B cell (primary cell): ENCODE results near the gene NCL. TPM values are rescaled to one million over a fixed set of nuclear protein-coding genes. Genes with fewer than 3 reads are reported as not detected.

Experiments
- ATAC-seq: fragments of 200-7000 bp; cut with Tn5 transposase; one replicate; pipeline ENCODE4 v1.10.0; 2021; ENCODE audit warnings: low read depth, mild to moderate bottlenecking, moderate number of reproducible peaks, moderate library complexity
- CTCF ChIA-PET: fragments of 350-600 bp; sonication (Branson Sonifier 250); formaldehyde crosslinking; loops from one replicate; lab custom pipeline; 2021; ENCODE audit warnings: antibody characterized with exemption, inconsistent platforms; lab: Charles Lee
- POLR2A ChIA-PET: fragments of 350-600 bp; sonication (Branson Sonifier 250); formaldehyde crosslinking; loops from one replicate; lab custom pipeline; 2021; ENCODE audit warnings: antibody characterized with exemption; lab: Charles Lee
- DNase-seq: peaks from one replicate; pipeline ENCODE4 v3.0.0; 2013
- H2AFZ ChIP-seq: 2 replicates; pipeline ENCODE4 v1.6.1; 2012; ENCODE audit warnings: mild to moderate bottlenecking, low read depth, low read length; ENCODE audit not compliant: insufficient read depth, poor library complexity, severe bottlenecking
- H3K27ac ChIP-seq, 2 donors: 1 replicate in 1 of 2; 2 replicates in 1 of 2; pipeline ENCODE4 v1.5.1; 2012 to 2013; ENCODE audit warnings: low read length in 2 of 2, mild to moderate bottlenecking in 2 of 2, moderate library complexity in 1 of 2
- H3K27me3 ChIP-seq, 4 experiments: fragments of 200-600 bp in 1 of 4; sonication (generic) in 1 of 4; replicated peaks in 1 of 4; 1 replicate in 2 of 4; 2 replicates in 2 of 4; pipeline versions ENCODE4 v1.6.1 to v1.7.0; 2013 to 2016; ENCODE audit warnings: low read length in 3 of 4, mild to moderate bottlenecking in 2 of 4, mixed read lengths in 1 of 4, moderate library complexity in 1 of 4; ENCODE audit not compliant: insufficient read depth in 4 of 4, control insufficient read depth in 3 of 4; ENCODE audit errors: control extremely low read depth in 1 of 4
- H3K36me3 ChIP-seq, 2 experiments: replicated peaks in 1 of 2; 1 replicate in 1 of 2; 2 replicates in 1 of 2; pipeline versions ENCODE4 v1.6.1 to v1.7.1; 2013; ENCODE audit warnings: low read length in 1 of 2; ENCODE audit not compliant: insufficient read depth in 2 of 2, control insufficient read depth in 1 of 2; ENCODE audit errors: control extremely low read depth in 1 of 2, extremely low read depth in 1 of 2
- H3K4me1 ChIP-seq, 2 donors: fragments of 200-600 bp in 1 of 2; sonication (generic) in 1 of 2; 1 replicate in 1 of 2; 2 replicates in 1 of 2; pipeline versions ENCODE4 v1.5.1 to v1.6.1; 2013 to 2017; ENCODE audit warnings: low read length in 2 of 2; ENCODE audit not compliant: control insufficient read depth in 2 of 2, insufficient read depth in 2 of 2
- H3K4me2 ChIP-seq: replicated peaks from 2 replicates; pipeline ENCODE3; 2012; ENCODE audit warnings: mild to moderate bottlenecking, low read depth, low read length; ENCODE audit not compliant: poor library complexity, severe bottlenecking
- H3K4me3 ChIP-seq, 5 experiments: fragments of 200-600 bp in 1 of 5; sonication (generic) in 1 of 5; 1 replicate in 3 of 5; 2 replicates in 2 of 5; pipeline versions ENCODE4 v1.5.1 to v1.7.0; 2011 to 2016; ENCODE audit warnings: low read length in 4 of 5, mild to moderate bottlenecking in 4 of 5, low read depth in 2 of 5, control low read depth in 1 of 5, moderate library complexity in 1 of 5; ENCODE audit not compliant: insufficient read depth in 1 of 5; ENCODE audit errors: control extremely low read depth in 1 of 5, extremely low read depth in 1 of 5
- H3K79me2 ChIP-seq: fragments of 200-600 bp; sonication (generic); one replicate; pipeline ENCODE4 v1.6.0; 2016; ENCODE audit warnings: low read length; ENCODE audit not compliant: control insufficient read depth, insufficient read depth
- H3K9ac ChIP-seq: fragments of 200-600 bp; sonication (generic); 2 replicates; pipeline ENCODE4 v1.6.1; 2017; ENCODE audit warnings: mild to moderate bottlenecking, low read length, moderate library complexity
- H3K9me3 ChIP-seq, 3 donors: one replicate each; pipeline versions ENCODE4 v1.6.1 to v1.7.1; 2013; ENCODE audit warnings: low read length in 2 of 3; ENCODE audit not compliant: control insufficient read depth in 2 of 3, insufficient read depth in 1 of 3; ENCODE audit errors: control extremely low read depth in 1 of 3
- H4K20me1 ChIP-seq: 2 replicates; pipeline ENCODE4 v1.6.0; 2012; ENCODE audit warnings: mild to moderate bottlenecking, low read length; ENCODE audit not compliant: insufficient read depth, control insufficient read depth, poor library complexity, severe bottlenecking
- H3K27ac Mint-ChIP-seq: one replicate; pipeline ENCODE4 v1.8.0; 2021; ENCODE audit warnings: mixed read lengths
- H3K27me3 Mint-ChIP-seq: one replicate; pipeline ENCODE4 v1.8.0; 2021; ENCODE audit warnings: mixed read lengths
- H3K4me1 Mint-ChIP-seq: one replicate; pipeline ENCODE4 v1.8.0; 2021; ENCODE audit warnings: mixed read lengths
- H3K4me3 Mint-ChIP-seq: one replicate; pipeline ENCODE4 v1.8.0; 2021; ENCODE audit warnings: mixed read lengths
- H3K9me3 Mint-ChIP-seq: one replicate; pipeline ENCODE4 v1.8.0; 2022; ENCODE audit warnings: mixed read lengths; ENCODE audit not compliant: insufficient read depth
- CTCF ChIP-seq: fragments of 200-600 bp; IDR thresholded peaks from one replicate; pipeline ENCODE4 v1.8.0; 2022; ENCODE audit warnings: antibody characterized with exemption, mild to moderate bottlenecking
- EZH2 ChIP-seq: IDR thresholded peaks from 2 replicates; pipeline ENCODE4 v1.6.1; 2012; ENCODE audit warnings: borderline replicate concordance, low read depth, mild to moderate bottlenecking, moderate library complexity, low read length; ENCODE audit not compliant: insufficient read depth, poor library complexity, severe bottlenecking
- WGBS: methylation state at CpG from one replicate; pipeline ENCODE4 v1.1.5; 2013; ENCODE audit warnings: missing lambda C conversion rate; ENCODE audit not compliant: insufficient coverage; 5-methylcytosine and 5-hydroxymethylcytosine counted together
- intact Hi-C: fragments of 100-400 bp; cut with micrococcal nuclease; formaldehyde crosslinking; loops from one replicate; pipeline ENCODE4 v1.10.0; 2022
- polyA plus RNA-seq: library from polyadenylated mRNA; depleted of rRNA; stranded (reverse); fragments of >200 nt; gene quantifications from 2 replicates; pipeline ENCODE4 v1.2.3, GENCODE V29; 2012
- total RNA-seq, 2 donors: library from RNA; stranded (reverse); fragments of 120-200 nt in 1 of 2; gene quantifications; 1 replicate in 1 of 2; 2 replicates in 1 of 2; pipeline versions ENCODE4 v1.2.3 to v1.2.4, GENCODE V29; 2013 to 2022

Gene NCL
- total and polyA plus RNA-seq, 2 donors (not counting 1 experiment from before 2014, with no cell fraction given) = 25.8 to 439 TPM

DNA sequence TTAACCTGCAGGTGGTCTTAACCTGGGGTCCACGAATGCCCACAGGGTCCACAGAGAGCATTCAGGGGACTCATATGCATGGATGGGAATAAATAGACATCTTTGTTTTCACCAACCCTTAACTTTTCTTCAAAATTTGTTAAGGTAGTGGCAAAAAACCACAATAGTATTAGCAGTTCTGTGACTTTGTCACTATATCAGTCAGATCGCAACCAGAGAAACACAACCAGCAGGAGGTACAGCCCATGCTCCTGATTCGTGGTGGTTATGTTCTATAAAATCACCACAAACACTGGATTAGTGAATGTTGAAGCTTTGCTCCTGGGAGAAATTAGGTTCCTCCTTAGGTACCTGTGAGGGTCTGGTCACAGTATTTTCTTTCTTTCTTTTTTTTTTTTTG, 37.2 kb downstream of the NCL start:
- H3K79me2 ChIP-seq = no peaks in the 10 kb centered on the region
- WGBS = no CpG with 5 or more reads among the region's 3 CpGs
- H3K9ac ChIP-seq = no peak overlapping the region
- no peak overlapping the region for H3K4me3 Mint-ChIP-seq
- peaks cover 6% of the 10 kb centered on the region for H3K9me3 Mint-ChIP-seq
- no peak overlapping the region for H3K27ac ChIP-seq
- no peak overlapping the region for H3K4me3 ChIP-seq
- H3K4me2 ChIP-seq = no peak overlapping the region
- no peaks in the 10 kb centered on the region for H3K27me3 ChIP-seq
- CTCF ChIA-PET = no interaction called here
- no peak overlapping the region for H3K27ac Mint-ChIP-seq
- peaks cover 0 to 6% (median 4%) of the 10 kb centered on the region in 3 donors for H3K9me3 ChIP-seq
- no peaks in the 10 kb centered on the region for H3K4me1 Mint-ChIP-seq
- intact Hi-C loops = no loop called here
- TF ChIP-seq EZH2 = no peak
- TF ChIP-seq CTCF = no peak
- peaks cover 4% of the 10 kb centered on the region for H3K27me3 Mint-ChIP-seq
- H4K20me1 ChIP-seq = no peaks in the 10 kb centered on the region
- H3K36me3 ChIP-seq = no peaks in the 10 kb centered on the region
- DNase-seq = no peak
- no peak overlapping the region for H2AFZ ChIP-seq
- H3K4me1 ChIP-seq = no peaks in the 10 kb centered on the region
- POLR2A ChIA-PET = no interaction called here
- no peak for ATAC-seq

DNA sequence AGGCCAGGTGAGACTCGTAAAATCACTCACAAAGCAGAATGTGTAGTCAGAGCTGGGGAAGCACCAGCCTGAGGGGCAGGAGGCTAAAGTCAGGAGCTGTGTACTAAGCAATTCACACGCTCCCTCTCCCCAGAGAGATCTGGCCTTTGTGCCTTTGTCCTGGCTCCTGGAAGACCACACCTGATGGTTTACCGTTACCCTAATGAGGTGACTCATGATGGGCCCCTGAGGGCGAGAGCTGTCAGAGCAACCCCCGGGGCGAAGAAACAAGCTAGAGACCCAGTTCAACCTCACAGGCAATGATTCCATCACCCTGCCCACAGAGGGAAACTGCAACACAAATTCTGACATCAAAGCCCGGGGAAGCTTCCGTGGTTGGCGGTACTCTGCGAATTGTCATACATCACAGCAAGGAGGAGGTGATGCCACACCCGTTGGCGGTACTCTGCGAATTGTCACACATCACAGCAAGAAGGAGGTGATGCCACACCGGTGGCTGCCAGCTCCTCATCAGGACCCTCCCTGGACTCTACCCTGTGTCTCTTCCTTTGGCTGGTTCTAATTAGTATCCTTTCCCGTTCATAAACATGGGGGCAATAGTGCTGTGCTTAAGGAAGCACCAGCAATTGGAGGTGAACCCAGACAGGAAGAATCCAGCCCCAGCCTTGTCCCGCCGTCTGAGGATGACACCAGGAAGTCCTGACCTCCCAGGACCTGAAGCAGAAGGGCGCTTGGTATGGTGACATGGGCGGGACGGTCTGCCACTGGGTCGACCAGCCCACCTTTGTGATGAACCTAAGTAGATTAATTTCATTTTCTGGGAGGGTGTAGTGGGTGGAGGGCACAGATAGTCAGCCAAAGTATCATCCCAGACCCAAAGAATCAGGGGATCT, 38.2 kb downstream of the NCL start:
- H3K27ac ChIP-seq = no peak overlapping the region
- intact Hi-C loops = no loop called here
- ChIA-PET POLR2A (no interaction called here), CTCF (no interaction called here)
- H3K36me3 ChIP-seq = no peaks in the 10 kb centered on the region
- Mint-ChIP-seq H3K27ac (no peak overlapping the region), H3K4me3 (no peak overlapping the region), H3K27me3 (no peaks in the 10 kb centered on the region), H3K4me1 (no peaks in the 10 kb centered on the region), H3K9me3 (peaks cover 6% of the 10 kb centered on the region)
- H3K4me3 ChIP-seq = no peak overlapping the region
- 92% methylated on average over 16 of the region's 21 CpGs for WGBS
- no peaks in the 10 kb centered on the region for H3K79me2 ChIP-seq
- no peaks in the 10 kb centered on the region for H3K4me1 ChIP-seq
- TF ChIP-seq EZH2 = no peak
- no peak for TF ChIP-seq CTCF
- ATAC-seq (no peak), DNase-seq (no peak)
- H3K9me3 ChIP-seq = no peaks in the 10 kb centered on the region
- H2AFZ ChIP-seq = no peak overlapping the region
- no peaks in the 10 kb centered on the region for H3K27me3 ChIP-seq
- no peak overlapping the region for H3K4me2 ChIP-seq
- H4K20me1 ChIP-seq = no peaks in the 10 kb centered on the region
- no peak overlapping the region for H3K9ac ChIP-seq
